GM19099 (cell line): ENCODE measurements around the gene TMEM179.

Experiments used
- POLR2A ChIP-seq: IDR thresholded peaks from 3 replicates; pipeline ENCODE4 v1.6.1; 2011; ENCODE audit warnings: low read depth; ENCODE audit not compliant: insufficient read length; ENCODE audit errors: extremely low read depth

TMEM179 gene

DNA sequence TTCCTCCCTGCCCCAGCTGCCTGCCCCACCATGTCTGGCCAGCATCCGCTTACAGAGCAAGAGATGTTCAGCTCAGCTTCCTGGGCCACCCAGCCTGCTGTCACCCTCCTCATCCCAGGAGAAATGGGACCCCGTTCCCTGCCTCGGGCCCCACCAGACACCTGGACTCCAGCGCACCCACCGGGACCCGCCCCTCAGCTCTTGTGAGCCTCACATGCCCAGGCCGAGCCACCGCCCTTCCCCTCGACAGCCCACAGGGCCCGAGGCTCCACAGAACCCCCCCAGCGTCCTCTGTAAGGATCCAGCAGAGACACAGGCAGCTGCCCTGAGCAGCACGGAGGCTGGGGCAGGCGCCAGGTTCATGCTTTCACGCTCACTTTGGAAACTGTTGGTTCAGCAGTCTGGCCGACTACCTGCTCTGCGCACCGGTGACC lies 43.4 kb downstream of the TMEM179 start:
- no peak for TF ChIP-seq POLR2A

DNA sequence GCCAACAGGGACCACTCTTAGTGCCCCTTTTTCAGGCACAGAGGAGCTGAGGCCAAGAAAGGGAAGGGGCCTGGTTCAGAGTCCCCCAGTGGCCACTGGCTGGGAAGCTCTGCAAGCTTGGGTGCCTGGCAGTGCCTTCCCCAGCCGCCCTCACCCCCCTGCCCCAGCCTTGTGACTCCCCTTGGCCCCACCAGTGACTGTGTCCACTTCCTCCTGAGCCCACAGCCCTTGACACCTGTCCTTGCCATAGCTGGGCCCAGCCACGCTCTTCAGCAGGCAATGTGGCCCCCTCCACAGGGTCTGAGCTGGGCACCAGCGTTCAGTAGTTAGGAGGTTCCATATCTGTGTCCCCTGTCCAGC lies 44.0 kb downstream of the TMEM179 start:
- TF ChIP-seq POLR2A = no peak

DNA sequence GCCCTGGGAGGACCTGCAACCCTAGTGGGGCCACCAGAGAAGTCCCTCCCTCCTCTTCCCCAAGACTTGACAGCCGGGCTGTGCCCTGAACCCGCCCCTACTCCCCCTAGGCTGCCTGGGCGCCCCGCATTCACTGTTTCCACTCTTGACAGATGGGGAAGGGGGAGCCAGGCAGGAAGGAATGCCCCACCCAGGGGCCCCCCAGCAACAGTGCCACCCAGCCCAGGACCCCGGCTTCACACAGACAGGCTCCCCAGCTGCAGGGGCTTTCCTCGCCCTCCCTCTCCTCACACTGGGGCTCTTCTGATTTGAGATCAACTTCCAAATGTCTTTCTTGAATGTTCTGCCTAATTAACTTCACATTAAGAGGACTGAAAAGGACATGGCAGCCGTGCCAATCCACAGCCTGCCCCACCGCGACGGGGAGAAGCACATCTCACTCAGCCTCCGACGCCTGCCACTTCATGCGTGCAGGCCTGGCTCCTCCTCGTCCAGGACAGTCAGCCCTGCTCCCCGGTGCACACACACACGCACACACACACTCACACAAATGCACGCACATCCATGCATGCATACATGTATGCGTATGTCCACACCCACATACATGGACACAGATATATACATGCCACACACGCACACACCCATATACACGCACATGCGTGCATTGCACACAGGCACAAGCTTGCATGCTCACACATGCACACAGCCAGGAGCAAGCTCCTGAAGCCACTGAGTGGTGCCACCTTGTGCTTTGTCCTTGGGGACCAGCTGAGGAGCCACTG lies 44.6 kb downstream of the TMEM179 start:
- TF ChIP-seq POLR2A = no peak

DNA sequence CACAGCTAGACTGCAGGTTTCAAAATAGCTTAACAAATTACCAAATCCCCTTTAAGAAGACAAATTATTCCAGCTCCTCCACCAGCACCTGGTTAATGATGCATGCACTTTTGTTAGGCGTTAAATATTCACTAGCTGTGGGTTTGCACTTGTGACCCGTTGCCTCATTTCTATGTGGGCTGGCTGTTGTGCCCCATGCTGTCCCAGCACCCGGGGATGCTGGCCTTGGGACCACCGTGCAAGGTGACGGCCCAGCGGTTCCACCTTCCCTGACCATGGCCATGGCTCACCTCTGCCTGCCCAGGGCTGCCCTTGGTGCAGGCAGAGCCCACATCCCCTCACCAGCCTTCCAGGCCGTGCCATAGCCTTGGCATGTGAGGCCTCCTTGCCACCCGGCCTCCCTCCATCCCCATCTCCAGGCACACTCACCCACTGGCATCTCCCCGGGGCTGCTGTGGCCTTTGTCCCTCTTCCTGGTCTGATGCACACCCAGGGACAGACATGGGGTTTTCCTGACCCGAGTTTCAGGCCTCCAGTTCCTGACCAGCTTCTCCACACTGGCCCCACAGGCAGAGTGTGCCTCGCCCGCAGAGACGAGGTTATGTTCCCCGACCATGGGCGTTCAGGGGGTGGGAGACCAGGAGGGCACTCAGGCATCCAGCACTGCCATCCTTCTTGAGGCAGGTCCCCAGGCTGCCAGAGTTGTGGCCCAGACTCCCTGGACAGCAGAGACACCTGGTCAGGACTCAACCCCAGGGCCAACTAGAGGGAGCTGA lies 45.4 kb downstream of the TMEM179 start:
- no peak for TF ChIP-seq POLR2A

DNA sequence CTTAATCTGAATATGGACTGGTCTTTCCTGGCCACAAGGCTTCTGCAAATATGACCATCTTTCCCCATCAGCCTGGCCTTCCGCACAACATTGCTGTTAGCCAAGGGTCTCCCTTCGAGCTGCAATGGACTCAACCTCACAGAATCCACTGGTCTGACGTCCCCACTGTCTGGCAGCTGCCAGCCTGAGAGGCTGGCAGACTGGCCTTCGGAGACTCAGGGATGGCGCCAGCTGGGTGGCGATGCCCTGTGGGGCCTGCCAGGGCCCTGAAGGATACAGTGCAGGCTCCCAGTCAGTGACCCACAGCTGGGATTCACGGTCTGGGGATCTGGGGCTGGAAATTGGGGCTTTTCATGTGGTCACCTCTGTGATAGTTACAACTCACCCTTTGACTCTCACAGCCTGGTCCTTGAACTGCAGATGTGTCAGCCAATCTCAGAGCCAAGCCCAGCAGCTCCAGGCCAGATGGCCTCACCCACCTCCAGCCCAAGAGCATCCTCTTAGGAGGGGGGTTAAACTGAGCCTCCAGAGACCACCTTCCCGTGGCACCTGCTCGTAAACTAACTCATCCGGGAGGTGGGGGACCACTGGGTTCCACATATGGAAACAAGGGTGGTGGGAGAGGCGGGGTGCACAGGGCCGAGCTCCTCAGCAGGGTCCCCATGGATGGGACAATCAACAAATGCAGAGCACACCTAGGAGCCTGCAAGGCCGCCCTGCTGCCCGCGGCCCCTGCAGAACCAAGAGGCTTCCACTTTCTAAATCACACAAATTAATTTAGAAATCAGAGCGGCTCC lies 46.1 kb downstream of the TMEM179 start:
- no peak for TF ChIP-seq POLR2A

DNA sequence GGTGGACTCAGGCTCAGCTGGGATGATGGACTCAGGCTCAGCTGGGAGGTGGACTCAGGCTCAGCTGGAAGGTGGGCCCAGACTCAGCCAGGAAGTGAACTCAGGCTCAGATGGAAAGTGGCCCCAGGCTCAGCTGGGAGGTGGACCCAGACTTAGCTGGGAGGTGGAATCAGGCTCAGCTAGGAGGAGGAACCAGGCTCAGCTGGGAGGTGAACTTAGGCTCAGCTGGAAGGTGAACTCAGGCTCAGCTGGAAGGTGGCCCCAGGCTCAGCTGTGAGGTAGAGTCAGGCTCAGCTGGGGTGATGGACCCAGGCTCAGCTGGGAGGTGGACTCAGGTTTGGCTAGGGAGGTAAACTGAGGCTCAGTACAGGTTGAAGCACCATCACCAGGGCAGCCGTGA lies 46.8 kb downstream of the TMEM179 start:
- TF ChIP-seq POLR2A = no peak

DNA sequence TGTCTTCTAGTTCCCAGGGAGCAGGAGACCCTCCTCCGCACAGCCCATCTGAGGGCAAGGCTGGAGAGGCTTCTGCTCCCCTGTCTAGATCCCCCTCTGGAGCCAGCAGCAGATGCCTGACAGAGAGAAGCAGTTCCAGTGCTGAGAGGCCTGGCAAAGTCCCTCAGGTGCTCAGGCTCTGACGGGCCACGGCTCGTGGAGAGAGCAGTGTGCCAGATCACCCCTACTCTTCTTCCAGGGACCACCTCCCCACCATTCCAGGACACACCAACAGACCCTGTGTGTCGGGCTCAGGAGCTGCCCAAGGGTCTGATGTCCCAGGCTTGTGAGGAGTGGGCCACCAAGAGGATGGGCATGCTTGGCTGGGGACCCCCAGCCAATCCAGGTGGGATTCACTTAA lies 47.5 kb downstream of the TMEM179 start:
- TF ChIP-seq POLR2A = no peak

DNA sequence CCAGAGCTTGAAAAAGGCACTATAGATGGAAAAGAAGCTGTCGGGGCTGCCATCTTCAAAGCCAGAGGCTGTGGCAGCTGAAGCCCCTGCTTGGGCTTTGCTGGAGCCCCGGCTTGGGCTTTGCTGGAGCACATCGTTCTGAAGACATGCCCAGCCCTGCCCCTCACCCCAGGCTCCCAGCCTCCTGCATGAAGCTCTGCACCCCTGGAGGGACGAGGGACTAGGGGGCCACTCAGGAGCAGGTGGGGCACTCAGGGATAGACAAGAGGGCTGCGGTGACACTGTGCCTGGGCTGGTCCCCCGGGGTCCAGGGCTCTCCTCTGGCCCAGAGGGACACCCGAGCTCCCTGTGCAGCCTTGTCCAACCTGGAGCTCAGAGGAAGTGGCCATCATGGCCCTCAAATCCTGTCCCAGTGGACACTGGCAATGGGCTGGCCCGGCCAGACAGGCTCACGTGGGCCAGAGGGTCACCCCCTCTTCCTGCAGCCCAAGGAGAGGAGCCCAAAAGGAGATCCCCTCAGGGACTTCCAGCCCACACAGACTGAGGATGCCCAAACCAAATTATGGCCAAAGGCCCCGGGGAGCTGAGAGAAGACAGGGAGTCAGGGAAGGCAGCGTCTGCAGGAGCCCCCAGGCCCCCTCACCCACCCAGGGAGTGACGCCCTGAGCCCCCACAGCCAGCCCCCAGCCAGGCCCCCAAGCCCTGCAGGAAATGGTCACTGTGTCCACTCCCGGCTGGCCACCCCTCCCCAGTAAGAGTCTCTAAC lies 48.1 kb downstream of the TMEM179 start:
- TF ChIP-seq POLR2A = no peak

DNA sequence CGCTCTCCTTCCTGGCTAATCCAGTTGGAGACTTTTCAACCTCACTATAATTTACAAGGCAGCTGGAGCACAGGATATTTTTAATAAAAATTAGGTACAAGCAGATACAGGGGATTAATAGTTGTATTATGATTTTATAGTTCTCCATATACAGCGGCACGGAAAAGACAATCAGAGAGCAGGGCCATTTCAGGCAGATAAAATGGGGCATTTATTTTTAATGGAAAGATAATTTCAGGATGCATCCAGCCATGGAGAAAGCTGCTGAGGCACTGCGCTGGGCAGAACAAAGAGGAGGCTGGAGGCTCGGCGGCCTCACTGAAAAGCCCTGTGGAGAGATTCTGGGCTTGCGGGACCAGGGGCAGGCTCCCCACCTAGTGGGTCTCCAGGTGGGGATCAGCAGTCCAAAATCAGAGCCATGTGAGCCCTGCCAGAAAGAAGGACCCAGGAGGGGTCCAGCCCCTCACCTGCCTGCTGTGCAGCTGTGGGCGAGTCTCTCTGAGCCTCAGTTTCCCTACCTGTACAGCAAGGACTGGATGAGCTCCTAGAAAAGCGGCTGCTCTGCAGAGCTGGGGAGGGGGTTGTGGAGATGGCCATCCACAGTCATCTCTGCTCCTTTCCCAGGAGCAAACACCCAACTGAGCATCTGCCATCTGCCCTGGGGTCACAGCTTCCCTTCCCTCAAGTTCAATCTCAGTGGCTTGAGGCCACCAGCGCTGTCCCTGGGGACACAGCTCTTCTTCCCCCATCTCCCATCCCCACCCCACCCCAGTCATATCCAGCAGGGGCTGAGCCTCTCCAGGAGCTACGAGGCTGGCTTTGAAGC lies 48.9 kb downstream of the TMEM179 start:
- TF ChIP-seq POLR2A = no peak

DNA sequence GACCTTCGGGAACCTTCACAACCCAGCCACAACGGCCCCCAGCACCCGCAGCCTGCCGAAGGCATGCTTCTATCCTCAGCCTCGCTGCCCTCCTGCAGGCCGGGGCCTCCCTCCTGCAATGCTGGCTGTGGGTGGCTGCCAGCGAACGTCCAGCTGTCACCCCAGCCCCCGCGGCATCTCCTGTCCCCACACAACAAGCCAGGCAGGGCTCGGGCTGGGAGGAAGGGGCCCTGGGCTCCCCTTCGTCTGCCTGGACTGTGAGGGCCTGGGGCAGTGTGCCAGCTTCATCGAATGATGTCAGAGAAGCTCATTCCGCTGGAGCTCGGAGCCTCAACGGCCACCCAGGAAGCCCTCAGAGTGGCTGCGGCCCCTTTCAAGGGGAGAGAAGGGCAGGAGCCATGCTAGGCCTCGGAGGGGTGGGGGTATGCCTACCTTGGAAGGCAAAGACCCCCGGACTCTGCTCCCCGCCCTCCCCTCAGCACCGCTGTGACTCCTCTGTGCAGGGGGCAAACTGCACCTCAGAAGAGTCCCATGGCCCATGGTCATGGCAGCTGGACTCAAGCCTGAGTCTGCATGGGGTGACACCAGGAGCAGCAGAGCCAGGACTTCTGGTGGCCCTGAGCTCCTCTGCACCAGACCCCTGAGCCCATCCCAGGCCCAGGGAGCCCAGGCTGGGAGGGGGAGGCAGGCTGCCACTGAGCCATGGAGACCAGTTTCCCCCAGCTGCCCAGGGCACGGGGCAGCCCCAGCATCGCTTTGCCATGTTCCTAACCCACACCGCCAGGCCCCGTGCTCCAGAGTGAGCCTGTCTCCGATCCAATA lies 49.8 kb downstream of the TMEM179 start:
- TF ChIP-seq POLR2A = no peak

DNA sequence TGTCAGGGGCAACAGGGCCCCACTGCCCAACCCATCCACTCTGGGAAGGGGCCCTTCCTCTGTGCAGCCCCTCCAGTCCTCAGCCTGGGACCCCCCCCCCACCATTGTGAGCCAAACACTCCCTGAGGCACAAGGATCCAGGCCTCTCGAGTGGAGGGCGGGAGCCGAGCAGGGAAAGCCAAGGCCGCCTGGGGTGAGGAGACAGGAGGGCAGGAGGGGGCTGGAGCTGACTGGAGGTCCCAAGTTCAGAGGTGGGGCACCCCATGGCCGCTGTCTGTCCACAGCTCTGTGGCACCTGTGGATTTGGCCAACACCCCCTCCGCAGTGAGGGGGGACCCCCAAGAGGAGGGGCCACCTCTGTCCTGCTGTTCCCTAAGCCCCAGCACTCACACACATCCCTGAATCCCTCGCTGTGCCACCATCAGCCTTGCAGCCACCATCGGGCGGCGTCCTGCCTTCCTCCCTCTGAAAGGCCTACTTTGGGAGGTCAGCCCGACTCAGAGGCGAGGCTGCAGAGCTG lies 50.4 kb downstream of the TMEM179 start:
- TF ChIP-seq POLR2A = no peak

DNA sequence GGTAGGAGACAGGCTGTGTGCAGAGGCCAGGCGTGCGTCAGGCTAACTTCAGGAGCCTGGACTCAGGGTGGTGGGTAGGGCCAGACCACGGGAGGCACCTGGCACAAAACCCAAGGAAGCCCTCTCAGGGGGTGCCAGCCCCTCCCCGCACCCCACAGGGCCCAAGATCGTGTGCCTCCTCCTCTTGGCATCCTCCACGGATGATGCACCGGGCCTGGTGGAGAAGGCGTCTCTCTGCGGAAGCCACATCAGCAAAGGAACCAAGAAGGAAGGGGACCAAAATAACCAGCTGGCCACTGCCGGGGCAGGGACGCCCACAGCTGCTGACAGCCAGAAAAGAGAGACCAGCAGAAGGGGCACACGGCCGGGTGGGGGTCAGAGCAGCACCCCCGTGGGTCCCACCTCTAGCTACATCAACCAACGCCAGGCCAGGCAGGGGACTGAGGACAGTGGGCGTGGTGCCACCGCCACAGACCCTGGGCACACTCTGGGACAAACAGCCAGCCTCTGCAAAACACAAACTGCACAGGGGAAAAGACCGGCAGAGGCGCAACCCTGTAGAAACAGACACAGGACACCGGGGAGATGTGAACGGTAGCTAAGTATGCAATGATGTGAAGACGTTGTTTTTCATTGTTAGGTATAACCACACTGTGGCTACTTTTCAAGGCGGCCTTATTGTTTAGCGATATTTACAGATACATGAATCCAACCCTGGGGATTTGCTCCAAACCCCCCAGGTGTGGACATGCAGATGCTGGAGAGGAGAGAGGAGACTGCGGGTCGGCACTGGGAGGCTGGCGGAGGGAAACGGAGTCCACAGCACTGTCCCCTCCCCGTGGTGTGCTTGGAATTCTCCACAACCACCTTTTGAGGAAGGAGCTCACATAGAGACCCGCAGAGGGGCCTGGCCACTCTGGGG lies 51.1 kb downstream of the TMEM179 start:
- no peak for TF ChIP-seq POLR2A
